NOMO-1 treated with dmso at 0.1 percent for 144 hours (cell line): Measurements from ENCODE around the gene ENKD1.

Experiments used
- DNase-seq: peaks from one replicate; lab custom pipeline; 2025; ENCODE audit not compliant: unreplicated experiment; lab: John Stamatoyannopoulos, UW

ENKD1 gene

DNA sequence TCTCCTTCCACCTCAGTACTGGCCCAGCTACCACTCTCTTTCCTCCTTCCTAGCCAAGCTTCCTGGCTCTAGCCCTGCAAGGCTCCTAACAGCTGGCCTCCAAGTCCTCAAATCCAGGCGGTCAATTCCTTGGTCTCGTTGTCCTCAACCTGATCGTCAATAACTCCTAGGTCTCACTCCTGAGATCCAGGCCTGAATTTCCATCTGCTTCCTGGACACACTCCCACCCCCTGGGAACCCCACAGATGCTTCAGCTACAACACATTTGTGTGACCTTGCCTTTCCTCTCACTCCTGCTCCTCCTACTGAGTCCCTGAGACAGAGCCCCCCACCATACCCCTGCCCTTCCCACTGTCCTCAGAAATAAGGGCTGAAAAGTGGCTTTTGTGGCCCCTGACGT, 2.3 kb downstream of the ENKD1 start:
- no peak for DNase-seq

DNA sequence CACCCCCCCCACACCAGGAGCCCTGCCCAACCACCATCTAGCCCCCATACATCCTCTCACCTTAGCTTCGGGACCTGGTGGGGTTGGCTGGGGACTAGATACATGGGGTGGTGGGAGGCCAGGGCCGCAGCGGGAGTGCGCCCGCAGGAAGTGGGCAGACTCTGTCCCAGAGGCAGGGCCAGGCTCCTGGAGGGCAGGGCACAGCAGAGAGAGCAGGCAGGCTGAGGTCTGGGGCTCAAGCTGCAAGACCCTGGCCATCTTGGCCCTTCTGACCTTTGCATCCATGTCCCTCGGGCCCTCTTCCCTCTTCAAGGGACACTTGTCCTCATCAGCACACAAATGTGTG, 2.7 kb downstream of the ENKD1 start:
- DNase-seq, result no peak

DNA sequence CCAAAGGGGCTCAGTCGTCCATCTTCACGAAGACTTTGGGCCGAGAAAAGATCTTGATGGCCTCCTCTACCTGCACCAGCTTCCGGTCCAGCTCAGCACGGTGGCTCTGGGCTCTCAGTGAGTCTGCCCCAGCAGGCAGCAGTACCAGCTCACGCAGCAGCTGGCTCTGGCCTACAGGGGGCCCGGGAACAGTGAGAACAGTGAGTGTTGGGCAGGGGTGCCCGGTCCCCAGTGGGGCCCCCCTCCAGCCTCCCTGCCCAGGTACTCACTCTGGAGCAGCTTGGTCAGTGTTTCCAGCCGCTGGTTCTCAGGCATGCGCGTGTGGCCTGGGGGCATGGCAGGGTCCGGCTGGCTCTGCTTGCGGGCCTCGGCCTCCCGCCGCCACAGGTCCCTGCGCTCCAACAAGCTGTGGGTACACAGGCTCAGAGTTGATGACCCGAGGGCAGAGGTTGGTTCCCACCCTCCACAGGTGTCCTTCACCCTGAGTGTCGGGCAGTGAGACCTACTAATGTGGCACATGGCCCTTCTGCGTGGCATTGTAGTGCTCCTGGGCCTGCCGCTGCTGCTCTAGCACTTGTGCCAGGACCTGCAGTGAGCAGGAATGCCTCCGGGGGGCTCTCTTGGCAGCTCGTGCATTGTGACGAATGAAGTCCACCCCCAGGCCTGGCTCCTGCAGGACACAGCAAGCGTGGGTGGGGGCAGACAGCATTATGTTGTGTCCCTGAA, 3.2 kb downstream of the ENKD1 start:
- no peak for DNase-seq

DNA sequence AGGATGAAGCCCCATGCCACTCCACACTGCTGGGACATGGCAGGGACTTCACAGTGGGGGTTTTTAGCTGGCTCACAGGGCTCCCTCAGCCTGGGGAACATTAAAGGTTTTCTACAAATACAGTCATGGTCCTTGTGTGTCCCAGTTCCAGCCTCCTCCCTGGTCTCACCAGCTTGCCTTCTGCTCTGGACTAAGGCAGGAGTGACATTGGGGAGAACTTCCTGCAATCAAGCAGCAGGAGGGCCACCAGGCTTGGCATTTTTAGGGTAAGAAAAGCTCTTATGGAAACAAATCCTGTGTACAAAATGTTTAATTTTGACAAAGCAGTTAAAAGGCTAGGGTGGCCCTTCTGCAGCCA, 3.9 kb downstream of the ENKD1 start:
- no peak for DNase-seq

DNA sequence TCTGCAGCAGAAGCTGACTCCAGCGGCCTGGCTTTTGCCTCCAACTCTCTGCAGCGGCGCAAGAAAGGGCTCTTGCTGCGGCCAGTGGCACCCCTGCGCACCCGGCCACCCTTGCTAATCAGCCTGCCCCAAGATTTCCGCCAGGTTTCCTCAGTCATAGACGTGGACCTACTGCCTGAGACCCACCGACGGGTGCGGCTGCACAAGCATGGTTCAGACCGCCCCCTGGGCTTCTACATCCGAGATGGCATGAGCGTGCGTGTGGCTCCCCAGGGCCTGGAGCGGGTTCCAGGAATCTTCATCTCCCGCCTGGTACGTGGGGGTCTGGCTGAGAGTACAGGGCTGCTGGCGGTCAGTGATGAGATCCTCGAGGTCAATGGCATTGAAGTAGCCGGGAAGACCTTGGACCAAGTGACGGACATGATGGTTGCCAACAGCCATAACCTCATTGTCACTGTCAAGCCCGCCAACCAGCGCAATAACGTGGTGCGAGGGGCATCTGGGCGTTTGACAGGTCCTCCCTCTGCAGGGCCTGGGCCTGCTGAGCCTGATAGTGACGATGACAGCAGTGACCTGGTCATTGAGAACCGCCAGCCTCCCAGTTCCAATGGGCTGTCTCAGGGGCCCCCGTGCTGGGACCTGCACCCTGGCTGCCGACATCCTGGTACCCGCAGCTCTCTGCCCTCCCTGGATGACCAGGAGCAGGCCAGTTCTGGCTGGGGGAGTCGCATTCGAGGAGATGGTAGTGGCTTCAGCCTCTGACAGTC, 4.5 kb downstream of the ENKD1 start:
- no peak for DNase-seq

DNA sequence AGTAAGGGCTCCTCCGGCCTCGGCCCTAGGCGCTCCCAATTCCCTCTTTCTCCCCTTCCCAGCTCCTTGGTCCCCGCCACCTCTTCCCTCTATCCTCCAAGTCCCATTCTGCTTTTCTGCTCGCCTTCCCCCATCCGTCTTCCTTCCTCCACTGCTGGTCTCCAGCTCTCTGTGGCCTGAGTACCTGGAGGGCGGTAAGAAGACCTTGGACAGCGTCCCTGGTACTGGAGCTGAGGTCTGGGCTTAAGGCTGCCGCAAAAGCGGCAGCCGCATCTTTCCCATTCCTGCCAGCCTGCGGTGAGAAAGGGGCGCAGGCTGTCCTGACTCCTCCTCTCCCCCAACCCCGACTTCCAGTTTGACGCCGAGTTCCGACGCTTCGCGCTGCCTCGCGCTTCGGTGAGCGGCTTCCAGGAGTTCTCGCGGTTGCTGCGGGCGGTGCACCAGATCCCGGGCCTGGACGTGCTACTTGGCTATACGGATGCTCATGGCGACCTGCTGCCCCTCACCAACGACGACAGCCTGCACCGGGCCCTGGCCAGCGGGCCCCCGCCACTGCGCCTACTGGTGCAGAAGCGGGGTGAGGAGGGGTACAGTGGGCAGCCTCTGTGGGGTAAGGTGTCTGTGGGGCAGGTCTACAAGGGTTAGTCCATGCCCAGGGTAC, 5.3 kb downstream of the ENKD1 start:
- DNase-seq, result no peak

DNA sequence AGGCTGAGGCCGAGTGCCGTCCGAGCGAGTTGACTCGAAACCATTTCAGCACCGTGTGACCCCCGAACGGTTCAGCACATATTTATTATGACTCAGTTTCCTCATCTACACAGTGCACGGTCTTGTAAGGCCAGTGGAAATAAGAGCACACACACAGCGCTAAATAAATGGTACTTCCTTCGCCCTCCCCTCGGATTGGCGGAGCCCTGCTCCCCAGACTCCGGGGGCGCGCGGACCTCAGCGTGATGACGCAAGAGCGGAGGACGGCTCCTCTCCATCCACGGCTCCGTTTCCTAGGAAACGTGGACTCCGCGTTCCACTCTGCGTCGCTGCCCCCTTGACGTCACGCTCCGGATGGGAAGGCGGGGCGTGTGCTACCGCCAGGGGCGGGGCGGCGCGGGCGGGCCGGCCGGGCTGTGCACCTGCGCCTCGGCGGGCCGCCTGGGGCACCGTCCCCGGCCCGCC, 6.0 kb downstream of the ENKD1 start, which contains the start of gene PARD6A:
Gene PARD6A (plus strand): TSS at position 397 of the 465 bp plus-strand sequence. CDS start 79 bp downstream, outside the sequence.
- DNase-seq, result peak; percentile 97

DNA sequence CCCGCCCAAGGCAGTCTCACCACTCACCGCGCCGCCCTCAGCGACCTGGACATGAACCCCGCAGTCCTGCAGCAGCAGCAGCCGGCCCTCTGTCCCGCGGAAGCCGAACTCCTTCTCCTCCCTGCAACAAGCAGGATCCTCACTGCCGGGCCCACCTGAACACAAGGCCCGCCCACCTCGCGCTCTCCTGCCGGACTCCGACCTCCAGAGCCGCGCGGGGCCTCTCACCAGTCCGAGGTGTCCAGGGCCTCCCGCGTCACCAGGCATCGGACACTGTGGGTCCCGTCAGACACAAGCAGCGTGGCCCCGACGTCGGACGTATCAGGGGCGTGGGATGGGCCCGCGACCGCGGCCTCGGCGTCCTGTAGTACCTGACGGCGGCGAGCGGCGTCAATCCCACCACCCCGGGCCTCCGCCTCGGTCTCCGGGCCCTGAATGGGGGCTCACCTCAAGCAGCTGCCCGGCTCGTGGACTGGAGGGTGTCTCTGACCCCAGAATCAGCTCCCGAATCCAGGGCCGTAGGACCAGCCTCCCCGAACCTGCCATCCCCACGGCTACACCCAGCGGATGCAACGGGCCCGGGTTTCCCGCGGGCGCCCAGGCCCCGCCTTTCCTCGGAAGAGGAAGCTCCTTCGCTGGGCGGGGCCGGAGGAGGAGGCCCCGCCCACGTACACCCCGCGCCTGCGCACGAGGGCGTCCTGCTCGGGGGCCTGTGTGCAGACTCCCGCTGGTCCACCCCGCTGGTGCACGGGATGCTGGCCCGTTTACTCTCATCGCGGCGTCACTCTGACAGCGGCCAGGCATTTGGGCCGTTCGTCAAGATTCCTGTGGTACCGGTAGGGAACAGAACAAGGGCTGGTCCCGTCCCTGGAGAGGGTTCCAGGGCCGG, 6.6 kb downstream of the ENKD1 start, which contains the start of gene ACD:
Gene ACD (minus strand): TSS at position 586 of the 889 bp plus-strand sequence. CDS start 40 bp downstream, at position 546.
- peak; percentile 78 for DNase-seq

DNA sequence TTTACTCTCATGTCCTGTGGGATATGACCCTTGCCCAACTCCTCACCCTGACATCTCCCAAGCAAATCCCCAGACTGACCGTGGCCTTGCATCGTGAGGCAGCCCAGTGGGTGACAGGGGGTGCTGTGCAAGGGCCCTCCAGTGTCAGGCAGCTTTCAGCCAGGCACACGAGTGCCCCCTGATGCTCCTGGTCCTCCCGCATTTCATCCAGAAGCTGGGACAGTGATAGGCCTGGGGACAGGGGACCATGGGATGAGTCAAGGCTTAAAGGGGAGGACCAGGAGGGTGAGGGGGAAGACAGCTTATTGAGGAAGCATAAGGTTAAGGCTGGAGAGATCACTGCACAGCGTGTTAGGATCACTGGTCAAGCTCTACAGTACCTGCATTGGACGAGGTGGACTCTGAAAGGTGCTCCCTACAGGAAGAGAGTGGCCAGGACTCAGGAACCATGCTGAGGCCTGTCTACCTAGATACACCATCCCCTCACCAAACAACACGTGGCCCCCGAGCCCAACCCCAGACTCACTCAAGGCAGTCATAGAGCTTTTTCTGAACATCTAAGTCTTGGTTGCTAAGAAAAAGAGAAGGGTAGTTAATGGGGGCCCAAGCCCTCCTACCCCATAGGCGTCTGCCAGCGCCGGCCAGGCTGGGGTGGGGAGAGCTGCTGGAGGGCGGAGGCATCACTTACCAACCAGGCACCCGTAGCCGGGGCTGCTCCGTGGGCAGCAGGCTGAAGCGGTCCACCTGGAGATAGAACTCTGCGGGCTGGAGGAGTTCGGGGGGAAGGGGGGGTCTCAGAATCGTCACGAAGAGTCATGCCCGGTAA, 7.5 kb downstream of the ENKD1 start:
- DNase-seq, result no peak

DNA sequence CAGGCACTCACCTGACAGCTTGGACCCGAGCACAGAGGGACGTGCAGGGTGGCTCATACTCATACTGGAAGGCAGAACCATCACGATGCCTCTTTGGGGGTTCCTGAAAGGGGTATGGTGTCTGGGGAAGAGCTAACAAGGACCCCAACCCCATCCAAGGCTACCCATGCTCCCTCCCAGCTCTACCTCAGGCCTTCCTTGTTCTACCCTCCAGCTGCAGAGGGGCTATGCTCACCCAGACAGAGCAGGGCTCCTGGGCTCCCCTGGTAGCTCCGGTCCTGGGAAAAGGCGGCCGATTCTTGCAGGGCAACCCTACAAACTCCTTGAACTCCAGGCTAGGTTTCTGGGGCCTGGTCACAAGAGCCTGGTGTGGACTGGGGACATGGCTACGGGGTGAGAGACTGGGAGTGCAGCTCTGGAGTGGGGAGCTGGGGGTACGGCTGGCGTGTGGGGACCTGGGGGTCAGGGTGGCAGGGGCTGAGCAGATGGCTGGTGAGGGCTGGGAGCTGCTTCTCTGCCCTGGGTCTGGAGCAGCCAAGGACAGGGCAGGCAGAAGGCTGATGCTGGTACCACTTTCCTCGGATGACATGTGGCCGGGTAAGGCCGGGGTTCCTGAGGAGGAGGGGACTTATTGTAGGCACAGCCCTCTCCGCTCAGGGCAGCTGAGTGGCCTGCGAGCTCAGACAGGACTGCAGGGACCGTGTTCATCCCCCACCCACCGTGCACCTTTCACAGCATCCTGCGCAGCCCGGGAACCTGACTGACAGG, 8.6 kb downstream of the ENKD1 start:
- no peak for DNase-seq

DNA sequence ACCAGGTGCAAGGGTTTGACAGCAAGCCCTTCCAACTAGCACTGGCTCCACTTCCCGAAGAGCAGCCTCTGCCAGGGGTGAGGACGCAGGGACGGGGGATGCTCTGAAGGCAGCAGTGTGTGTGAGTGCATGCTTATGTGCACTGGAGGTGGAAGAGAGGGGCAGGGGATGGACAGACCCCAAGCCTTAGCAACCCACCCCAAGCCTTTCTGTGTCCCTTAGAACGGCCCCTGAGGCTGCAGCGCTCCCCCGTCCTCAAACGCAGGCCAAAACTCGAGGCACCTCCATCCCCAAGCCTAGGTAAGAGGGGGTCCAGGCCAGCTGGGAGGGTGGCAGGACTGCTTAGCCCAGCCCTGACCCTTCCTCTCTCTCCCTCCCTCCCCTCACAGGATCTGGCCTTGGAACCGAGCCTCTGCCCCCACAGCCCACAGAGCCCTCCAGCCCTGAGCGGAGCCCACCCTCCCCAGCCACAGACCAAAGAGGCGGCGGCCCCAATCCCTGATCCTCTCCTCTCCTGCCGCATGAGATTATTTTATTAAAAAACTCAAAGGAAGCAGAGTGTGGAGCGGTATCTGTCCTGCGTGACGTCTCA, 9.4 kb downstream of the ENKD1 start:
- DNase-seq, result no peak

DNA sequence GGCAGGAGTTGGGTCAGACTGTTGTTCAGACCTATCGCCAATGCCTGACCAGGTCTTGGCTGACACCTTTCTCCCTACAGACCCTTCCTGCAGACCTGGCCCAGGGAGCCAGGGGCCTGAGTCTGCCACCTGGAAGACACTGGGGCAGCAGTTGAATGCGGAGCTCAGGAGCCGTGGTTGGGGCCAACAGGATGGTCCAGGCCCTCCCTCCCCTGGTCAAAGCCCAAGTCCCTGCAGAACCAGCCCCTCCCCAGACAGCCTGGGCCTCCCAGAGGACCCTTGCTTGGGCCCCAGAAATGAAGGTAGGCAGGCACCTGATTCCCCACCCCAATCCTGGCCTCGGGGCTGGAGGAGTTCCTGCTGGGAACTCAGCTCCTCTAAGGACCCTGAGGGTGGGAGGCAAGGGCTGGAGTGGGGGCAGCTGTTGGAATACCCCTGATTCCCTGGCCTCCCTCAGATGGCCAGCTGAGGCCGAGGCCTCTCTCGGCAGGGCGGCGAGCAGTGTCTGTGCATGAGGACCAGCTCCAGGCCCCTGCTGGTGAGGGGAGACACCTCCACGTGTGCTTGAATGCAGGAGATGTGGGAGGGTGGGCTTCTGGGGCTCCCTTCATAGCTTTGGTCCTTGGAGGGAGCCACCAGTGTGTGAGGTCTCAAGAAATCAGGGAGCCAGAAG, 10.1 kb downstream of the ENKD1 start:
- no peak for DNase-seq

DNA sequence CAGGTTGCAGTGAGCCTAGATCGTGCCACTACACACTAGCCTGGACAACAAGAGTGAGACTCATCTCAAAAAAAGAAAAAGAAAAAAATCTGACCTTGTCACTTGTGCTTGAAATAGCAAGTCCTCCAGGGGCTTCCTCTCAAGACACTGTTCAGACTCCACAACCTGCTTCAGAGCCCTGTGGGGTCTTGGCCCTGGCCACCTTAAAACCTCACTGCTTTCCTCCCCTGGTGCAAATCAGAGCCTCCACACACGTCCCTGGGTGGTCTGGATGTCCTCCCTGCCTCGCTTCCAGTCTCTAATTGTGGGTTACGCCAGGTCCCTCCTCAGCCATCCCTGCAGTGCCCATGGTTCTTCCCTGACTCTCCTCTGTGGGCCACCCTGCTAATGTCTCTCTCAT, 11.2 kb downstream of the ENKD1 start:
- DNase-seq, result no peak

DNA sequence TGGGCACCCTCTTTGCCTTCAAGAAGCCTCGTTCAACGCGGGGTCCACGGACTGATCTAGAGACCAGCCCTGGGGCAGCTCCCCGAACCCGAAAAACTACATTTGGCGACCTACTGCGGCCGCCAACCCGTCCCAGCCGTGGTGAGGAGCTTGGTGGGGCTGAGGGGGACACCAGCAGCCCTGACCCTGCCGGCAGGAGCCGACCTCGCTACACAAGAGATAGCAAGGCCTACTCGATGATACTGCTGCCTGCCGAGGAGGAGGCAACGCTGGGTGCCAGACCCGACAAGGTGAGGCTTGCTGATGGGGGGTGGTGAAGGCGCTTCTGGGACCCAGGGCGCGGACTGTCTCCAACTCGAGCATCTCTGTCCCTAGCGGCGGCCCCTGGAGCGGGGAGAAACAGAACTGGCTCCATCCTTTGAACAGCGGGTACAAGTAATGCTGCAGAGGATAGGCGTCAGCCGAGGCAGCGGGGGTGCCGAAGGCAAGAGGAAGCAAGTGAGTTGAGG, 12.1 kb downstream of the ENKD1 start:
- DNase-seq, result no peak

DNA sequence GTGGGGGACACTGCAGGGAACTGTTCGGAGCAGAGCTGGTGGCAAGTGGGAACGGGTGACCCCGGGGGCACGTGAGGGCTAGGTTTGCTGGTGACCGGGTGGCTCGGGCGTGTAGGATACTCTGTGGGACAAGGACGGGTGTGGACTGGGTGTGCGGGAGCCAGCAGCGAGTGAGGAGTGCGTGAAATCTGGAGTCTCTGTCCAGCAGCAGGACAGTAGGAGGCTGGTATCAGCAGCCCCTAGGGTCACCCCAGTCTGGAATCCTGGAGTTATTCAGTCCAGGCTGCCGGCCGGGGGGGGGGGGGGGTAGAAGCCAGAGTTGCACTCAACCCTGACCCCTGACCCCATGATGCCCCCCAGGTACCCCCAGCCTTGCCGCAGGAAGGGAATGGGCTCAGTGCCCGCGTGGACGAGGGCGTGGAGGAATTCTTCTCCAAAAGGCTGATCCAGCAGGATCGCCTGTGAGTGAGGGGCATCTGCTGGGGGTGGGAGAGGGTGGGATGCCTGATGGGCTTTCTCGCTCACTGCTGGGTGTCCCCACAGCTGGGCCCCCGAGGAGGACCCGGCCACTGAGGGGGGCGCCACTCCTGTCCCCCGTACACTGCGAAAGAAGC, 12.7 kb downstream of the ENKD1 start:
- DNase-seq, result no peak

DNA sequence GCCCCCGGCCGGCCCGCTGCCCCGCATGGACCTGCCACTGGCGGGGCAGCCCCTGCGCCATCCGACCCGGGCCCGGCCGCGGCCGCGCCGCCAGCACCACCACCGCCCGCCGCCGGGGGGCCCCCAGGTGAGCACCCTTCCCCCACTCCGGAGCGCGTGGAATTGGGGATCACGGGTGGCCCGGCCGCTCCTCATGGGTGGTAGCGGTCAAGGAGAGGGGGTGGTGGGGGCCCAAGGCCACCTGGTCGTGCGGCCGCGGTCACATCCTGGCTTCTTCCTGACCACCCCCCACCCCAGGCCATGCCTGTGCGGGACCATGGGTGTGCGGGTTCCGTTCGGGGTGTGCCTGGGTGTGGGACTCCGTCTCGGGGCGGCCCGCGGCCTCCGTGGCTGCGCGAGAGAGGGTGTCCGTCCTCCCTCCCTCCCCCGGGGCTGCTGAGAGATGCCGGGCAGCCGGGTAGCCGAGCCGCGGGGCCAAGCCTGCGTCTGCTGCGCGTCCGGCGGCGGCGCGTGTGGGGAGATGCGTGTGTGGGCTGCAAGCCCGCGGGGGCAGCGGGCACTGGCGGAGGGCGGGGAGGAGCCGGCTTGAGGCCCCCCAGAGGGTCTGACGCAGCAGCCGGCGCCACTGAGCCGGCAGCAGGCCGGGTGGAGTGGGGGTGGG, 13.3 kb downstream of the ENKD1 start:
- DNase-seq, result no peak

DNA sequence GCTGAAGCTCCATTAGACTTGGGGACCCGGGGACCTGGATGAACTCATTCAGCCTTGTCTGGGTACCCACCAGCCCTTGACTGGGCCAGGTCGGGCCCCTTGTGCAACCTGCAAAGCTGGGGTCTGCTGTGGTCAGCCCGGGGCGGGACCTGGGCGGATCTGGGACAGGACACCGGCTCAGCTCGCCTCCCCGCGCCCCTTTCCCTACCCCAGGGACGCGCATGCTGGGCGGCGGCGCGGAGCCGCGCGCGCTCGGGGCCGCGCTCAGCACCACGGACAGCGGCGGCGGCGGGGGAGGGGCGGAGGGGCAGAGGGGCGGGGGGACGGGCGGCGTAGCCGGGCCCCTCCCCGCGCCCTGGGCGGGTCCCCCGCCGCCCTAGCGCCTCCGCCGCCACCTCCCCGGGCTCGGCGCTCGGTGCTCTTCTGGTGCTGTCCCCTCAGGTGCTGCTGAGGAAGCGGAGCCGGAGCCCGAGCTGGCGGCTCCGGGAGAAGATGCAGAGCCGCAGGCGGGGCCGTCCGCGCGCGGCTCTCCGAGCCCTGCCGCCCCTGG, 13.9 kb downstream of the ENKD1 start:
- no peak for DNase-seq
